ENCODE data around the gene NUDT2.

The NUDT2 gene

GRCh38 chr9:34370335-34370969, 41.1 kb downstream of the NUDT2 start:
- DNase-seq (ENCODE audit: extremely low read depth in 1 of 2, low read depth in 1 of 2), result no peak

GRCh38 chr9:34370970-34371880, 41.9 kb downstream of the NUDT2 start:
- no peak for DNase-seq (ENCODE audit: extremely low read depth in 1 of 2, low read depth in 1 of 2)

GRCh38 chr9:34371886-34372466, 42.6 kb downstream of the NUDT2 start:
- DNase-seq (ENCODE audit: extremely low read depth in 1 of 2, low read depth in 1 of 2), result no peak

GRCh38 chr9:34372467-34373011, 43.2 kb downstream of the NUDT2 start:
- DNase-seq (ENCODE audit: extremely low read depth in 1 of 2, low read depth in 1 of 2), result no peak

- DNase-seq (ENCODE audit: extremely low read depth in 1 of 2, low read depth in 1 of 2), result no peak
Observed at GRCh38 chr9:34373749-34374148, 44.4 kb downstream of the NUDT2 start.

- DNase-seq (ENCODE audit: extremely low read depth in 1 of 2, low read depth in 1 of 2), result no peak
Observed at GRCh38 chr9:34374339-34374738, 45.0 kb downstream of the NUDT2 start.

- no peak for DNase-seq (ENCODE audit: extremely low read depth in 1 of 2, low read depth in 1 of 2)
Observed at GRCh38 chr9:34374905-34375552, 45.7 kb downstream of the NUDT2 start.

- DNase-seq (ENCODE audit: extremely low read depth in 1 of 2, low read depth in 1 of 2), result no peak
Observed at GRCh38 chr9:34375901-34376595, 46.7 kb downstream of the NUDT2 start.

- DNase-seq (ENCODE audit: extremely low read depth in 1 of 2, low read depth in 1 of 2), result peak; percentile 91
Observed at GRCh38 chr9:34376596-34377403, 47.4 kb downstream of the NUDT2 start, which contains the start of gene MYORG. Gene MYORG (minus strand): TSS chr9:34376898. CDS start chr9:34372943, 3,955 bp downstream.

GRCh38 chr9:34377404-34377746, 48.0 kb downstream of the NUDT2 start:
- DNase-seq (ENCODE audit: extremely low read depth in 1 of 2, low read depth in 1 of 2), result no peak

GRCh38 chr9:34378376-34379060, 49.1 kb downstream of the NUDT2 start:
- DNase-seq (ENCODE audit: extremely low read depth in 1 of 2, low read depth in 1 of 2), result no peak

- peak; percentile 76 to 78 for DNase-seq (ENCODE audit: extremely low read depth in 1 of 2, low read depth in 1 of 2)
Observed at GRCh38 chr9:34379334-34380033, 50.1 kb downstream of the NUDT2 start.

GRCh38 chr9:34380034-34380510, 50.7 kb downstream of the NUDT2 start:
- DNase-seq (ENCODE audit: extremely low read depth in 1 of 2, low read depth in 1 of 2), result no peak

GRCh38 chr9:34380511-34381315, 51.3 kb downstream of the NUDT2 start:
- DNase-seq (ENCODE audit: extremely low read depth in 1 of 2, low read depth in 1 of 2), result peak; percentile 32 to 65

- DNase-seq (ENCODE audit: extremely low read depth in 1 of 2, low read depth in 1 of 2), result no peak
Observed at GRCh38 chr9:34381323-34381722, 52.0 kb downstream of the NUDT2 start.

- DNase-seq (ENCODE audit: extremely low read depth in 1 of 2, low read depth in 1 of 2), result no peak
Observed at GRCh38 chr9:34382054-34382453, 52.7 kb downstream of the NUDT2 start.

- DNase-seq (ENCODE audit: extremely low read depth in 1 of 2, low read depth in 1 of 2), result no peak
Observed at GRCh38 chr9:34382879-34383278, 53.5 kb downstream of the NUDT2 start.
